Fibroblast of villous mesenchyme (primary cell): Measurements from ENCODE around the gene ADAMTSL4. TPM values are rescaled to one million over a fixed set of nuclear protein-coding genes. Genes with fewer than 3 reads are reported as not detected.

Experiments used
- DNase-seq: peaks from one replicate; pipeline ENCODE4 v3.0.0-alpha.2; 2010; ENCODE audit warnings: low read depth
- H3K4me3 ChIP-seq: 2 replicates; pipeline ENCODE4 v1.5.1; 2011; ENCODE audit warnings: low read depth, mild to moderate bottlenecking, low read length
- CTCF ChIP-seq: IDR thresholded peaks from 2 replicates; pipeline ENCODE4 v1.5.1; 2012; ENCODE audit warnings: low read depth, mild to moderate bottlenecking, low read length; ENCODE audit not compliant: insufficient read depth
- total RNA-seq: library from RNA; depleted of rRNA; stranded (reverse); fragments of >200 nt; gene quantifications from 2 replicates; pipeline ENCODE4 v1.2.3, GENCODE V29; 2012

Gene ADAMTSL4
- total RNA-seq, 1 donor = 8.6 TPM

- no peak for TF ChIP-seq CTCF
- no peak for DNase-seq
- no peak overlapping the region for H3K4me3 ChIP-seq
These were observed 2.5 kb downstream of the ADAMTSL4 start for GRCh38 chr1:150551784-150552127.

- DNase-seq = peak; percentile 98
- no peak for TF ChIP-seq CTCF
- H3K4me3 ChIP-seq = no peak overlapping the region
These were observed 3.1 kb downstream of the ADAMTSL4 start for GRCh38 chr1:150552128-150552910.

- TF ChIP-seq CTCF = peak; percentile 3
- H3K4me3 ChIP-seq = no peak overlapping the region
- no peak for DNase-seq
These were observed 3.7 kb downstream of the ADAMTSL4 start for GRCh38 chr1:150552911-150553289.

GRCh38 chr1:150553392-150554085, 4.3 kb downstream of the ADAMTSL4 start:
- DNase-seq = no peak
- H3K4me3 ChIP-seq = no peak overlapping the region
- no peak for TF ChIP-seq CTCF

- no peak overlapping the region for H3K4me3 ChIP-seq
- no peak for TF ChIP-seq CTCF
- no peak for DNase-seq
These were observed 4.9 kb downstream of the ADAMTSL4 start for GRCh38 chr1:150554086-150554452.

- H3K4me3 ChIP-seq = no peak overlapping the region
- DNase-seq = no peak
- no peak for TF ChIP-seq CTCF
These were observed 6.2 kb downstream of the ADAMTSL4 start for GRCh38 chr1:150555198-150555970.
